HG03280 (cell line): ENCODE measurements around the gene CNTNAP1.
"Not testable (repeated sequence)": the region's sequence is repeated elsewhere in the genome, so short reads cannot be mapped to it uniquely, and the experiment has no call there.

Experiments
- ATAC-seq: cut with Tn5 transposase; IDR thresholded peaks from one replicate; pipeline ENCODE4 v1.9.1; 2021; ENCODE audit warnings: mild to moderate bottlenecking, moderate library complexity; ENCODE audit not compliant: unreplicated experiment

Gene CNTNAP1

DNA sequence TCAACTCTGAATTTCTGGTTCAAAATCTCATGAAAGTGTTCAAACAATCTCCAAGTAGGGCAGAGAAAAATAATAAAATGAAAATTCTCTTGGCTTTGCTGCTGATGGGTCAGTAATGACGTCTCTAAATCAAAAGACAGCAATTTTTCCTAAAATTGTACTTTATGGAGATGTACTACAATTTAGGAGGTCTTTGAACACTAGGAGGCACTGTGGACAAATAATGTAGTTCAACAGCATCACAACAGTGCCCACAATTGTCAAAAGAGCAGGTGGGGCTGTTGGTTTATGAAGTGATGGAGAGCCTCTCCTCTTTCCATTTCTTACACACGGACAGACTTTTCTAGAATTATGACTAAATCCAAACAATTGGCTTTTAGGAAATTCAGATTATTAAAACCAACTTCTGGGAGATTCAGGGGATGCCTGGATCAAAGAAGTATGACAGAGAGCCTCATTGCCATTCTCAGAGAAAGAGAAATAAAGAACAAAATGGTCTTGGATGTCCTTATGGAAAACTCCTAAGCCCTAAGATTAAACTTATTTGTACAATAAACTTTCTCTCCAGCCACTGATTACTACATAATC lies 38.8 kb downstream of the CNTNAP1 start:
- ATAC-seq: no peak

DNA sequence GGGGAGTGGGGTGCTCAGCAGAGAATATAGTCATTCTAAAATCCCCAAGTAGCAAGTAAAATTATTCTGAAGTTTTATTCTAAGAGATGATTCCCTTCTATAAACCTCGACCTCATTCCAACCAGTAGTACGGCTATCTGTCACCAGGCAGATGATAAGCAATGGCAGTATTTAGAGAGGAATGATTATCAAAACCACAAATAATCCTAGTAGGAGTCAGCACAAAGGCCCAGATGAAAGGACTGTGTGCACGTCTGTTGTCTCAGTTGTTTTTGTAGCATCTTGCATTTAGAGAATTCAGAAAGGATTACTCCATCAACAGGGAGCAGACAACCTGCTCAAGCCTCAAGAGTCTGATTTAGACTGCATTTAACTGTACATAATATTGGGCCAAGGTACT lies 41.3 kb downstream of the CNTNAP1 start:
- no peak for ATAC-seq

DNA sequence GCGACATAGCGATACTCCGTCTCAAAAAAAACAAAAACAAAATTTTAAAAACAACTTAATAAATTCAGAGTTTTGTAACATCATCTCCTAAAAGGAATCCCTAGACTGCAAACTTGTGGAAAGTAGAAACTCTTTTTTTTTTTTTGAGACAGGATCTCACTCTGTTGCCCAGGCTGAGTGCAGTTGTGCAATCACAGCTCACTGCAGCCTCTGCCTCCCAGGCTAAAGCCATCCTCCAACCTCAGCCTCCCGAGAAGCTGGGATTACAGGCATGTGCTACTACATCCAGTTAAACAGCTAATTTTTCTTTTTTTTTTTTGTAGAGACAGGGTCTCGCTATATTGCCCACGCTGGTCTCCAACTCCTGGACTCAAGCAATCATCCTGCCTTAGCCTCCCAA lies 42.8 kb downstream of the CNTNAP1 start:
- no peak for ATAC-seq

- no peak for ATAC-seq
Measured at GRCh38 chr17:42740699-42741098, 58.4 kb downstream of the CNTNAP1 start.

DNA sequence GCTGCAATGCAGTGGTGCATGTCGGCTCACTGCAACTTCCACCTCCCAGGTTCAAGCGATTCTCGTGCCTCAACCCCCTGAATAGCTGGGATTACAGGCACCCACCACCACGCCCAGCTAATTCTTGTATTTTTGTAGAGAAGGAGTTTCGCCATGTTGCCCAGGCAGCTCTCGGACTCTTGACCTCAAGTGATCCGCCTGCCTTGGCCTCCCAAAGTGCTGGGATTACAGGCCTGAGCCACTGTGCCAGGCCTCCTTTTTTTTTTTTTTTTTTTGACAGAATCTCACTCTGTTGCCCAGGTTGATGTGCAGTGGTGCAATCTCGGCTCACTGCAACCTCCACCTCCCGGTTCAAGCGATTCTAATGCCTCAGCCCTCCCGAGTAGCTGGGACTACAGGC lies 60.6 kb downstream of the CNTNAP1 start:
- ATAC-seq: not testable (repeated sequence)

GRCh38 chr17:42743595-42744282 lies 61.4 kb downstream of the CNTNAP1 start:
- ATAC-seq: no peak

DNA sequence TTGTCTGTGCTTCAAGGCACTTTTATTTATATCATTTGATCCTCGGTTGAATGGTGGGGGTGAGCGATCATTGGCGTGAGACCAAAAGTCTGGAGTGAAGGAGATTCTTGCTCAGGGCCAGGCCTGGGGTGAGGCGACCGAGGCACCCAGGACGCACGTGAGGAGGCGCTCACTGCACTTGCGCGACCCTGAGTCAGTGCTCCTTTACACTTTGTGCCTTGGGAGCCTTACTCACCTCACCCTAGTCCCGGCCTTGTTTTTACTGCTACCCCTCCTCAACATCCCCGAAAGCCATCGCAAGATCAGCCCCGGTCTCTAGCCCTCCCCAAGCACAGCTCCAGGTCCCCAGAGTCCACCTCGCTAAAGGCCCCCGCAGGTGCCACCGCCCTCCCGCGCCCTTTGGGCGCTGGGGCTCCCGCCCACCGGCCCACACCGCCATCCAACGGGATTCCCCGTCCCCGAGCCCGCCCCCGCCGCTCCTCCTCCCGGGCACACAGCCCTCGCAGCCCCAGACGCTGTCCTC lies 62.0 kb downstream of the CNTNAP1 start:
- ATAC-seq: peak; percentile 40

GRCh38 chr17:42744806-42745617 lies 62.7 kb downstream of the CNTNAP1 start, which contains the start of gene EZH1:
Gene EZH1, minus strand, starts transcription at chr17:42745040. Its CDS starts 16,099 bp downstream, at chr17:42728941.
- ATAC-seq: peak; percentile 91

- ATAC-seq: no peak
Measured at GRCh38 chr17:42748202-42748907, 66.0 kb downstream of the CNTNAP1 start.

DNA sequence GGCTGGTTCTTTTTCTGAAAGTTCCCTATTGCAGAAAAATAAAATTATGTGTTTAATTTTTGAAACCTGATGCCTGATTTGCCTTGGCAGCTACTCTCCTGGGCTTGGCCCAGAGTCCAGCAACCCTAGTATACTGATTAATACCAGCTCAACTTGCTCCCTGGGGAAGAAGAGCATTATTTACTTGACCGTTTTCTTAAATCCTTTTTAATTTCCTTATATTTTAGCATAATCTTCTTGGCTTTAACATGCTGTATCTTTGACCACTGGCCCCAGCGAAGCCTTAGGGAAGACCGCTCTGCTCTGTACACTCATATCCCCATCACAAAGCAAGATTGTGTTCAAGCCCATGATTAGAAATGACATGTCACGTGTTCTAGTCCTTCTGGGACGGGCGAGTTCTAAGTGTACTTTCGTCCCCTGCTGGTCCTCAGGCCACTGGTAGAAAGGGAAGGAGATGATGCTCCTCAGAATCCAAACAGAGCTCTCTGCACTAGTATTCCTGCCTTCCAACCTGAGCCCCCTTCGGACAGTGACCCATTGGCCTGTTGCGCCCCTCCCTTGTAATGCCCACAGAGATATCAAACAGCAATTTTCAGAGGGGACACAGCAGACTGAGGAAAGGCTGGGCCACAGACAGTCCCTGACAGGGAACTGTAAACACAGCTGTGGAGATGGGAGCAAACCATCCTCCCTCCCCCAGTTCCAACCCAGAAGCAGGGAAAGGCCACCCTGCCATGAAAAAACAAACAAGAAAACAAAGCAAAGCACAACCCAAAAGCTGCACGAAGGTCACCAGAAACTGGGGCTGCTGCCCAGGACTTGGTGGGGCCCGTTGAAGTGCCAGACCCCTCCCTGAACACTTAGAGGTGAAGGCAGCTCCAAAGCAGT lies 66.8 kb downstream of the CNTNAP1 start:
- ATAC-seq: no peak
